DMS153 (cell line): Measurements from ENCODE around the gene ABCG8.
"Not testable (repeated sequence)": the region's sequence is repeated elsewhere in the genome, so short reads cannot be mapped to it uniquely, and the experiment has no call there.

Experiments
- DNase-seq: peaks from one replicate; lab custom pipeline; 2025; lab: John Stamatoyannopoulos, UW

Gene ABCG8

DNA sequence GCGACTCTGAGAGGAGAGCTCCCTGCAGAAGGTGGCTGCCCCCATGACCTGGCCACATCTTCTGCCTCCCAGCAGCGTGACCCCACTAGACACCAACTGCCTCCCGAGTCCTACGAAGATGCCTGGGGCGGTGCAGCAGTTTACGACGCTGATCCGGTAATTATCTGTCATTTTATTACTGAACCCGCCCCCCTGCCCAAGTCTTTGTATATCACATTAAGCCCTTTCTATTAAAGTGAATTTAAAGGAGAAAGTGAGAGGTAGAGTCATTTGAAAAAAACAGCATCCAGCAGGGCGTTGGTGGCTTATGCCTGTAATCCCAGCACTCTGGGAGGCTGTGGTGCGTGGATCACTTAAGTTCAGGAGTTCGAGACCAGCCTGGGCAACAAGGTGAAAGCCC lies 33.4 kb downstream of the ABCG8 start:
- DNase-seq = no peak

DNA sequence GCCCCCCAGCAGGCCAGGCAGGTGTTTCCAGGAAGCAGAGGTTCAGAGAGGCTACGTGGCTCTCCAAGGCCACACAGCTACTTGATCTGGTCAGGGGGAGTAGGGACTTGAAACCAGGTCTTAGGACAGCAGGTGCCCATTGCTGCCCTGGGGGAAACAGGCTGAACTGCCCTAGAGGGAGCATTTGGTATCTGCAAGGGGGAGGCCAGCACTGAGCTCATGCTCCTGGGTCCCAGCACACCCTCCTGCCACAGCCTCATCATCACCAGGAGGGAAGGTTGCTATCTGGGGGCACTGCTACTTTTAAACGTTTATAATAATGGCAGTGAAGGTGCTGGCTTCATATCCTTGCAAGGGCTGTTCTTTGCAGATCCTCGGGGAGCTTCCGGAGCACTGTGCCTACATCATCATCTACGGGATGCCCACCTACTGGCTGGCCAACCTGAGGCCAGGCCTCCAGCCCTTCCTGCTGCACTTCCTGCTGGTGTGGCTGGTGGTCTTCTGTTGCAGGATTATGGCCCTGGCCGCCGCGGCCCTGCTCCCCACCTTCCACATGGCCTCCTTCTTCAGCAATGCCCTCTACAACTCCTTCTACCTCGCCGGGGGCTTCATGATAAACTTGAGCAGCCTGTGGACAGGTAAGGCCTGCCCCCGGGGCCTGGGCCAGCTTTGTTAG lies 36.1 kb downstream of the ABCG8 start:
- DNase-seq = no peak

DNA sequence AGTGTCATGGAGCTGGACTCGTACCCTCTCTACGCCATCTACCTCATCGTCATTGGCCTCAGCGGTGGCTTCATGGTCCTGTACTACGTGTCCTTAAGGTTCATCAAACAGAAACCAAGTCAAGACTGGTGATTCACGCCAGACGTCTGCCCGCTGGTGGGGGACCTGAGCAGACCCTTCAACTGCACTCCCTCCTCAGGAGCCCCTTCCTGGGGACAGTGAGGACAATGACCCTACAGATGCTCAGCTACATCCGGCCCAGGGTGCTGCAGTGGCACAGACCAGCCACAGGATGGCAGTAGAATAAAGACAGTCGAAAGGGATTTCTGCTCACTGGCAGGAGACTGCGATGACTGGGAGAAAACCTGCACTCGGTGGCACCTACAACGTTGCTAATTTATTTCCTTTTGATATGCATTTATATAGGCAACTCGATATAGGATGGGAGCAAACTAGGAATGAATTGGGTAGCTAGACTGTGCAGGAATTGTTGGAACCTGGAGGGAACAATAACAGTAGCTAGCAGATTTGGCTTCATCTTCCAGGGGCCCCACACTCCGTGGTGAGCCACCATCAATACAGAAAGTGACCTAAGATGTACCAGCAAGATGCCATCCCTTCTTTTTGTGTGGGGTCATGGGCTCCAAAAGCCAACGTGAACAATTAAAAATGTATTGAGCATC lies 39.2 kb downstream of the ABCG8 start:
- DNase-seq = peak; percentile 37

DNA sequence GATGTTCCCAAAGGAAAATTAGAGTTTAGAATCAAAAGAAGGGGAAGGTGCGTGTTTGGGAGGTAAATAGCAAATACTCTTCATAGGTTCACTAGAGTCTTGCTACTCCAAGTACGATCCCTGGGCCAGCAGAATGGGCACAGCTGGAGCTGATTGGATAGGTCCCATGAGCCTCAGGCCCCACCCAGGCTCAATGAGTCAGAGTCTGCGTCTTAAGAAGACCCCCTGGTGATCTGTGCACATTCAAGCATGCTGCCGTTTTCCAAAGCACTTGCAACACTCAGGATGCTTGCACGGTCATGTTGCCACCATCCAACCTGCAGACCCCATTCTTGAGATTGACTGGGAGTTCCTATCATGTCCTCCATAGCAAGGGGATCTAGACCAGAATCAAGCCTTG lies 40.5 kb downstream of the ABCG8 start:
- DNase-seq = no peak

DNA sequence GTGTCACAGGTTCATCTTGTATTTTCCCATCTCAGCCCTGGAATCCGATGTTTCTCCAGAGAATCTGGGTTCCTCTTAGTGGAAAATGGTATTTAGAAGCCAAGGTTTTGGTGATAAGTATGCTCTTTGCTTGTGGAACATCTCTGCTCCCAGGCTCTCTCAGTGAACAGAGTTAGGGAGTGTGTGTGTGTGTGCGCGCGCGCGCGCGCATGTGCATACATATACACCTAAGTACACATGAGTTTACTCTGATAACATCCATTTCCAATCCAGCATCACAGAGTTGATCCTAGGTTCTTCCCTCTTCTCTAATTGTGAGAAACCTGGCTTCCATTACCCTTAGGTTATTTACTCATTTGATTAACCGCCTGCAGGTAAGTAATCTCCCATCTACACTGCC lies 41.7 kb downstream of the ABCG8 start:
- DNase-seq = no peak

DNA sequence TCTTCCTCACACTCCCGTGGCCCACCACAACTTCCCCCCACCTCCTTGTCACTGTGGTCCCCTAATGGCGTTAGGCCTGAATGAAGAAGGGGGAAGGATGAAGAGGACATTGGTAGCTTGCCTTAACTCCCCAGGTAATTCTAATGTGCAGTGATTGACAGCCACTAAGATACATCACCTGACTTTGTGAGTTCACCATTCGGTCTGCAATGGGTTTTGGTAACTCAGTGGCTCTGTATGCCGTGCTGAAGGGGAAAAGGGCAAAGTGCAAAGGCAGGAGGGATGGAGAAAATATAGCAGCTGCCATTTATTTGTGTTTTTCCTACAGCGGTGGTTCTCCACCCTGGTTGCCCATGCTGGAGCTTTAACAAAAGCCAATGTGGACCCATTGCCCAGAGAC lies 42.2 kb downstream of the ABCG8 start:
- no peak for DNase-seq

DNA sequence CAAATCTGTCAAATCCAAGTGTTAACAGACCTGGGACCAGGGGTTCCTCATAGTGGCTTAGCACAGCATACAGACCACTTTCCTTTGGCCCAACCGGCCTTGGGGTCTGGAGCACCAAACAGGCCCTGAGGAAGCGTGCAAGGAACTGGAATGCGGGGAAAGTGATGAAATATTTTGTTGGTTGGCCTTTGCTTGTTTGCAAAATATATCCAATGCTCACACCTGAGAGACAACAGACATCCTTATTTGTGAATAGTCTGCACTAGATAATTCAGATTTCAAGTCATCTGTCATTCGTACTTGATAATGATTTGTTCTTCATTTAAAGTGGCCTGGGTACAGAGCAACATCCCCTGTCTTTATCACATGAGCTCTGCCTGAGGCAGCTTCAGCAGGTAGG lies 43.5 kb downstream of the ABCG8 start:
- DNase-seq = no peak

DNA sequence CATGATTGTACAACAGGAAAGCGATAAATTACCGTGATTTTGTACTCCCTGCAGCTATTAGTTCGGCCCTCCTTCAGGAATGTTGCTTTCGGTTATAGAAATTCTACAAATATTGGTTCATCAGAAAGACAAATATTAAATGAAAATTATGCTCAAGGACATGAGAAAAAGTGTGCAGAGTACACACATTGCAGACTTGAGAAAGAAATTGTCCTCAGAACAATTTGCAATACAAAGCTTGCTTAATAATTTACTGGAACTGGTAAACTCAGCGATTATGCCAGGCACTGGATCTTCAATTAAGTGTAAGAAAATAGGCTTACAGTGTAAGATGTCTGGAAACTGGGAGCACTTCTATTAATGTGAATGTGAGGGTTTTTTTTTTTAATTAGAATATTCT lies 45.9 kb downstream of the ABCG8 start:
- no peak for DNase-seq

DNA sequence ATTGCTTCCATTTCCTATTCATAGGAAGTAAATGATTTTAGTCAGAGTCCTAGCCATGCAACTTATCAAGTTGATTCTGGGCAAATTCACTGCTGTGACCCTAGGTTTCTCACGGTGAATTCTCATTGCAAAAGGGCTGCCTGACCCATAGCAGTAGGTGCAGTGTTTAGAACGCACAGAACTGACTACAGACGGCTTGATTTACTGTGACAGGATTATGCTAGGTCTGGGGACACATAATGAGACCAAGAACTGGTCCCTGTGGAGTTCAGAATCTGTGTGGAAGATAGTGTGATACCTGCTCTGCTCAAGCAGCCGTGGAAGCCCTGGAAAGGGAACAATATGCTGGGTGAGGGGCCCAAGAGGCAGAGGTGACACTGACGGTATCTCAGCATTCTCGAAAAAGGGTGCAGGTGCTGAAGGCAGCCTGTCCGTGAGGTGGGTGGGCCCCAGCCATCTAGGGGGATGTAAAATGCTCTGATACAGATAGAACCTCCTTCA lies 46.4 kb downstream of the ABCG8 start:
- DNase-seq = no peak

DNA sequence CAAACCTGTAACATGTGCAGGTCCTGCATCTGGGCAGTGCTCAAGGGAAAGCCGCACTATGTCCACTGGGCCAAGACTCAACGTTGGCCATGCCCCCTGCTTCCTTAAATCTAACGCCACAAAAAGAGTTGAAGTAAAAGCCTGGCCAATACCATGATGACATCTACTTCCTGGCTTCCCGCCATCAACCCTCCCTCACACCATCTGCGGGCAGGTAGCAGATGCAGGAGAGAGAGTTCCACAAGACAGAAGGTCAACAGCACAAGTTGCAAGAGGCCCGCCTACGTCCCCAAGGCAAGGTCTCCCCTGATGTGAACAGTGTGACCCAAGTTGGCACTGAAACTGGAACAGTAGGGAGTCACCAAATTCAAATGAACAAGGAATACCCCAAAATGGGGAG lies 48.4 kb downstream of the ABCG8 start:
- DNase-seq = no peak

DNA sequence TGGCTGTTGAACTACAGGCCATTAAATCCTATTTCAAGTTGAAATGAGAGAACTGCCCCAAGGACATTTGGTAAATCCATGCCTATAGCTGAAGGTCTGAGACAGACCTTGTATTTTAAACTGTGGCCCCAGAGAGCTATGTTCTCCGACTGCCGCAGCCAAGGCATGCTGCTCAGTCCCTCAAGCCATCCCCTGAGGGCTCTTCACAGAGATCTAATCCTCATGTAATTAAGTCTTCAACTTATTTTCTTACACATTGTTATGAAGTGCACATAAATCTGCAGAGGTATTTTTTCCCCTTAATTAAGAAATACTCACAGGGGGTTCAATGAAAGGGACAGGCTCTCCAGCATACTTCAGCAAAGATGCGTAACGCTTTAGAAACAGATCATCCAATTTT lies 50.6 kb downstream of the ABCG8 start:
- no peak for DNase-seq

DNA sequence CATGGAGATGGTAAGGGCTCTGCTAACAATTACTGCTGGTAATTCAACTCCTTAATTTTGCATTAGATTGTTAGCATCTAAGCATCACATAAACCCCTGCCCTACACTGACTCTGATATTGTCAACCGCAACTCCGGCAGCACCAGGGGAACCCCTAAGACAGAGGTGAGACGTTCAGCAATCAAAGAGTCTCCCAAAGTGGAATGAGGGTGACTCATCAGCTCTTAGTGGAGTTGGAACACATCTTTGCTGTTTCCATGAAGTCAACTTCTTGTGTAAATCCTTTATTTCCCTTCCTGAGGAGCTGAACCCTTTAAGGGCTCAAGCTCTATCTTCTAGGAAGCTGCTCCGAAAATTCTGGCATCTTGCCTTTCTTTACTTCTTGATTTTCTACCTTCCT lies 52.1 kb downstream of the ABCG8 start:
- no peak for DNase-seq

DNA sequence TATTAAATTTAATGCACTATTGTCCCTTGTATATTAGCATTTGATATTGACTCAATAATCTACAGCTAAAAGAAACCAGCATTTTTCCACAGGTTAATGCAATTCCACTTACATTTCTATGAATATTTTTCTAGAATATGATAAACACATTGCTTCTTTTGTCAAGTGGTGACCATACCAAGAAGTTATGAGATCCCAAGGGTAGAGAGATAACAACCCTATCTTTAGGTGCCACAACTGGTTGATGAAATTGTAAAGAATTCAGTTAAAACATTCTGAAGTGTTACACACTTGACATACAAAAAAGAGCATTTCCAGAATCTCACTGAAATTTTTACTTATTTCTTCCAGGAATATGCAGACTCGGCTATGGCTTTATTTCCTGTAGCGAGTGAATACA lies 56.0 kb downstream of the ABCG8 start:
- DNase-seq = no peak

DNA sequence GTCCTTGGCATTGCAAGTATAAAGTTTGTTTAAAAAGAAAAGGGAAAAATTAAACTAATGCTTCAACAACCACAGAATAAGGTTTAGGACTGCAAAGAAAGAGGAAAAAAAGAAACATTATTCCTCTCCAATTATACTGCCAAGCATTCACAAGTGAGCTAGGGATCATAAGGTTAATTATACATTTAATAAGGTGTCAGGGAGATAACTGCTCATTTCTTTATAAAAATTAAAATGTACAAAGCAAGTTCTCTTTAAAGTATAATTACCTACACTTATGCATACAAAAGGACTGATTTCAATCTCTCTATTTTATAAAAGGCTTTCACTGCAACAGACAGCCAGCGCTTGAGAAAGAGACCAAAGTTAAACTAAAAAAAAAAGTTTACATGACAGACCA lies 58.1 kb downstream of the ABCG8 start:
- DNase-seq = no peak

DNA sequence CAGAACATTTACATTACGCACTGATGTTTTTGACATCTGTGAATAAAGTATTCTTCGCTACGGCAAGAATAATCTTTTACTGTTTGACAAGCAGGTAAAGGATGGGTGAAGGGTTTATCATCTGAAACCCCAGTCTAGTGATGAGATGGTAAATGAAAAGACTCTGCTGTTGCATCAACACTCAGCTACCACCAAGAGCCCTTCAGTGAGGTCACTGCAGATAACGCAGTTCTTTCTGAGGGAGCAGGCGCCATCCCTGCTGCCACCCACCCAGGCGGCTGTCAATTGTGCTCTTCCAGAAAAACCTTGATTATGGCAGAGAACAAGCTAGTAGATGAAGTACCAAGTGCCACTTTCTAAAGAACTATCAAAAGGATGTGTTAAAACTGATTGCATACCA lies 58.7 kb downstream of the ABCG8 start:
- peak; percentile 27 for DNase-seq

DNA sequence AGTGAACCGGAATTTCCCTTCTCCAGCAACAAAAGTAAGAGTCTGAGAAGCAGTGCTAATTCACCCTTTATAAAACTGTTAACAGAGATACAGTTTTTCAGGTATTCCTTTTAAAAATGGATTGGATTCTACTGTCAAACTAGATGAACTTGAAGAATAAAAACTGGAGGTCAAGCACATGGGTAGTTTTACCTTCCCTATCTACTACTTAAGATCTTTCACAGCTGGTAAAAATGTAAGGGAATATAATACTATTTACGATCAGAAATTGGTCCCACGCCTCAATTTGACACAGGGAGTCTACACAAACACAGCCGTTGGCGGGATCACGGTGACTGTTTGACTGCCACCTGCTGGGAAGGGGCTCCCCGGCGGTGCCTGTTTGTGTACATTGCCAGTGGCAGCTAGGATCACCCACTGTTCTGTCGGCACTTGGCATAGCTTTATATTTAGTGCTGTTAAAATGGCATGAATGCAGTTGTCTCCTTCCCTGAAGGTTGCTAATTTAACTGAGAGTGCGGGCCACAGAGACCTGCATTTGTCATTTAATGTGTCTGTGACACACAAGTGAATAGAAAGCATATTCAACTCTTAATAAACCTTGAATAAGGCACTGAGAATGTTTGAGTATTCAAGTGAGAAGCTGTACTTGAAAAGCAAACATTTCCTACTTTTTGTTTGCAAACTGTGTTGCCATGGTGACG lies 59.5 kb downstream of the ABCG8 start:
- peak; percentile 81 for DNase-seq

DNA sequence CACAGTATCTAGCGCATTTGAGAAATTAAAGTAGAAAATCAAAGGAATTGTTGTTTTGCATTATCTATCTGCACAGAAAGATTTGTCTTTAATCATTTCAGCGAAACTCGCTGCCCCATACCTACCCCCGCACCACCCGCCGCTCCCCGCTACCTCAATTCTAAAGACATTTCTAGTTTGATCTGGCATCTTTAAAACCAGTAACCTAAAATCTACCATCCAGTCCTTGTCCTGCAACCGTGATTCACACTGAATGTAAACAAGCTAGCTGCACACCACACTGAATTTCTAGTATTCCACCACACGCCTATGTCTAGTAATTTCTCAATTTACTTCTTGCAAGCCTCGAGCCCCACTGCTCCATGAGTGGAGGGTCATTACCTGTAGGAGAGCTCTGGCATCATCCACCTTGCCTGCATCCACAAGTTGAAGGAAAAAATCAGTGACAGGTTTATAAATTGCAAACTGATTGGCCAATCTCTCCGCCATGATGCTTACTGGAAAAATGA lies 60.1 kb downstream of the ABCG8 start:
- DNase-seq = no peak

DNA sequence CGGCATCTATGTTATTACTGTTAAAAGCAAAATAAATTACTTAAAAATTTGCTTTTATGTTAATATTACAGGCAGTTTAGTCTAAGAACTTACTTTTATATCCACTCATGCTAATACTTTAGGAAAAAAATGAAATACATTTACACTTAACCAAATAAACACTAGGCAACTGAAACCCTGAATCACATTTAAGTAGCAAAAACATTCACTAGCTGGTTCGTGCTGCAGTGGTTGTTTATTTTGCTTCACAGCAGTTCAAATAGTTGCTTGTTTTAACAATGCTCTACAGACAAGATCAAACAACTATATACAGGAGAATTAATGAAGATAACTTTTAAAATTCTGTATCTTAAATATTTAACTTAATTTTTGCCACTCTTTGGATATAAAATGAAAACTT lies 60.8 kb downstream of the ABCG8 start:
- no peak for DNase-seq

DNA sequence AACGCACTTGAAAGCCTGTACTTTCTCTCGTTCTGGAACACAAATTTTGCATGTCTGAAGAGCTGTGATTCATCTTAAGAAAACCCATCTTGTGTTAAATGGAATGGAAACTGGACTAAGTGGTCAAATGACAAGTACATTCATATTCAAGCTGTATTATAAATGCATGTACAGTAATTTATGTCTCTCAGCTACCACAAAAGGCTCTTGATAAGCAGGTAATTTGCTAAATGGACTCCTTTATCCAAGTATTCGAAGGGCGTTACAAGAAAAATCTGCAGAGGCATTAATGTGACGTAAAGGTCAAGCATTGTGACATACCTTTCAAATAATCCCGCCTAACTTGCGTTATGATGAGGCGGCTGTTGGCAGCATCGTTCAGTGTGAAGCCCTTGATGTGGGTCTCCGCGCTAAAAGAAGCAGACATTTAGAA lies 66.6 kb downstream of the ABCG8 start:
- no peak for DNase-seq

DNA sequence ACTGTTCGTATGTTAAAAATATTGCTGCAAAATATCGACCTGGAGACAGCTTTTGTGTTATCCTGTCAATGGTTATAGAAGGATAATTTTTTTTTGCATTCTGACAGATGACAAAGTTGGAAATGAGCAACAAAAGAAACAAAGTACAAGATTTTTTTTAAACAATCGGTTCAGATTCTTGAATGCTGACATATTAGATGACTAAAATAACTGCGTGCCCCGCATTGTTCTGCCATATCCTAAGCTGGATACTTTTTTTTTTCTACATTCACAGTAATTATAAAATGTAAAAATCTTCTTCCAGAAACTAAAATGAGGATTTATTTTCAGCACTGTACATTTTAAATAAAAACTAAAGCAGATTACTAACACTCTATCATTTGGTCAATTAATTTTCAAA lies 67.1 kb downstream of the ABCG8 start:
- no peak for DNase-seq

DNA sequence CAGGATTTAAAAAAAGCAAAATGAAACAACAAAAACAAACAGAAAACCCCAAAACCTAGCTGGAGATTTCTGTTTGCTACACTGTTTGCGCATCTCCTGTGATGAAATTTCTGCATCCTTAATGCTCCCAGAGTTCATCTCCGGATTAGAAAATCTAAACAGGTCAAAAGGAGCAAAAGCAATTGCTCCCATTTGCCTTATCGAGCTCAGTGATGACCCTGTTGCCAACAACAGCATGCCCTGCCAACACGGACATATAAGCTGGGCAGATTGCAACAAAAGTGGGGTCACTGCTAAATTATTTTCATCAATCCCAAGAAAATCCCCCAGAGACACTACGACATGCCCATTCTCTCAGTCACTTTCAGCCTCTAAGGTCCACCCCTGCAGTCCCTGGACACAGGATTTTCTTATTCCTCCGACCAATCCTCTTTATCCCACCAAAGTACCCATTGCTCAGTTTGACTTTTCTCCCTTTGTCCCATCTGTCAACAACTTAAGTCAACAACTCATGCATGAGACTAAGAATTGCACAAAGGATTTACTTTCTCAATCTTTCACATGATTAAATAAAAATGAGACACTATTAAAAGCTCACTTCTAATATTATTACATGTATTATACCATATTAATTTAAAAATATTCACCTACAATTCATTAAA lies 67.8 kb downstream of the ABCG8 start:
- DNase-seq = no peak

DNA sequence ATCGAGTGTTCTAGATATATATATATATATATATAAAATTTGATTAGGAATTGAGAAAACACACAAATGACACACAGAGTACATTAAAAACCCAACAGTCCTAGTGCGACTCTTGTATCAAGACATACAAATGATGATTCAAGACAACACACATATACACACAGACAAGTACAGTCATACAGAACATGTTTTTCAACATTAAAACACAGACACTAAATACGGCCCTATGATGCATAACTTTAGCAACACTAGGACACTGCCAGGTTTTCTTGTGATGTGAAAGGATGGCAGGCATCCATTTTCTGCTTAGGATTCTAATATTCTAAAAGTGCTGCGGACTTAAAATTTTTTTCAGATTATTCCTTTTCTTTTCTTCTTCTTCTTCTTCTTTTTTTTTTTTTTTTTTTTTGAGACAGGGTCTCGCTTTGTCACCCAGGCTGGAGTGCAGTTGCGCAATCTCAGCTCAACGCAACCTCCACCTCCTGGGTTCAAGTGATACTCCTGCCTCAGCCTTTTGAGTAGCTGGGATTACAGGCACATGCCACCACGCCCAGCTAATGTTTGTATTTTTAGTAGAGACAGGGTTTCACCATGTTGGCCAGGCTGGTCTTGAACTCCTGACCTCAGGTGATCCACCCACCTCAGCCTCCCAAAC lies 72.5 kb downstream of the ABCG8 start:
- not testable (repeated sequence) for DNase-seq
